Left lung (tissue), 14 donors: ENCODE measurements around the gene LRRC17. TPM values are rescaled to one million over a fixed set of nuclear protein-coding genes. Genes with fewer than 3 reads are reported as not detected.

Experiments
- ATAC-seq: fragments of 200-7000 bp; cut with Tn5 transposase; one replicate; pipeline ENCODE4 v1.9.1; 2020; ENCODE audit warnings: moderate library complexity
- DNase-seq, 4 donors: peaks; one replicate each; pipeline ENCODE4 v3.0.0-alpha.2; 2013 to 2020
- H3K27ac ChIP-seq, 2 donors: fragments of 200-600 bp; sonication (generic) in 1 of 2; one replicate each; pipeline versions ENCODE4 v1.5.0 to v1.8.0; 2020 to 2021
- H3K27me3 ChIP-seq, 2 donors: fragments of 200-600 bp; sonication (generic) in 1 of 2; one replicate each; pipeline versions ENCODE4 v1.5.0 to v1.8.0; 2020 to 2021
- H3K36me3 ChIP-seq, 2 donors: fragments of 200-600 bp; sonication (generic) in 1 of 2; one replicate each; pipeline versions ENCODE4 v1.5.0 to v1.8.0; 2020 to 2021
- H3K4me1 ChIP-seq, 2 donors: fragments of 200-600 bp; one replicate each; pipeline ENCODE4 v1.8.0; 2021
- H3K4me3 ChIP-seq, 2 donors: fragments of 200-600 bp; sonication (generic) in 1 of 2; one replicate each; pipeline versions ENCODE4 v1.5.0 to v1.8.0; 2020 to 2021; ENCODE audit warnings: mild to moderate bottlenecking in 1 of 2
- H3K9me3 ChIP-seq, 2 donors: fragments of 200-600 bp; sonication (generic) in 1 of 2; one replicate each; pipeline versions ENCODE4 v1.5.0 to v1.8.0; 2020 to 2021
- intact Hi-C, 2 donors: fragments of 100-400 bp; cut with DNase I; formaldehyde crosslinking; loops; one replicate each; pipeline versions ENCODE4 v1.11.2 to v1.14.2; 2022
- long read RNA-seq, 12 donors: library from polyadenylated mRNA in 2 of 12; unstranded in 2 of 12; transcript quantifications; one replicate each; pipeline ENCODE4 v2.0.0 and lab custom pipeline, GENCODE V29; 2019 to 2026
- polyA plus RNA-seq, 6 donors: library from polyadenylated mRNA; unstranded; fragments of 120-200 nt; gene quantifications; one replicate each; pipeline ENCODE4 v1.2.1, GENCODE V29; 2013; ENCODE audit not compliant: insufficient read length in 6 of 6
- total RNA-seq, 2 donors: library from RNA; stranded (reverse); fragmentation: NEBNext Ultra II Directional; extraction: Animal tissue kit (Norgen Biotek cat#: 25700); gene quantifications; one replicate each; pipeline ENCODE4 v1.2.1, GENCODE V29; 2021
- TF ChIP-seq, protein P1 (sequence below), 2 donors: fragments of 200-600 bp; sonication (generic) in 1 of 2; IDR thresholded peaks; one replicate each; pipeline versions ENCODE4 v1.5.0 to v1.8.0; 2021; ENCODE audit warnings: antibody characterized with exemption in 2 of 2
- donor health status: DM: no; HTN: yes; CAD: no.
- donor health status: DM: no; HTN: no; CAD: no.

Gene LRRC17, protein sequence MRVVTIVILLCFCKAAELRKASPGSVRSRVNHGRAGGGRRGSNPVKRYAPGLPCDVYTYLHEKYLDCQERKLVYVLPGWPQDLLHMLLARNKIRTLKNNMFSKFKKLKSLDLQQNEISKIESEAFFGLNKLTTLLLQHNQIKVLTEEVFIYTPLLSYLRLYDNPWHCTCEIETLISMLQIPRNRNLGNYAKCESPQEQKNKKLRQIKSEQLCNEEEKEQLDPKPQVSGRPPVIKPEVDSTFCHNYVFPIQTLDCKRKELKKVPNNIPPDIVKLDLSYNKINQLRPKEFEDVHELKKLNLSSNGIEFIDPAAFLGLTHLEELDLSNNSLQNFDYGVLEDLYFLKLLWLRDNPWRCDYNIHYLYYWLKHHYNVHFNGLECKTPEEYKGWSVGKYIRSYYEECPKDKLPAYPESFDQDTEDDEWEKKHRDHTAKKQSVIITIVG
- total RNA-seq (10 to 100 TPM in 1 of 2 donors, 1 to 10 TPM in 1; 8.7 to 22.9 TPM), polyA plus RNA-seq (100 to 1,000 TPM; 179 to 252 (median 234) TPM)
- long read RNA-seq, donor 1, transcript LRRC17-202 (4 exons, 1,963 nt): major isoform, 33 of 89 reads
- long read RNA-seq, donor 1, partial matches to known transcripts: 53 of 89 reads
- long read RNA-seq, donor 1, other reads (novel, unspliced or antisense): 0 of 89 reads
- long read RNA-seq, donor 2, transcript LRRC17-202 (4 exons, 1,963 nt): major isoform, 22 of 191 reads
- long read RNA-seq, donor 2, partial matches to known transcripts: 168 of 191 reads
- long read RNA-seq, donor 2, other reads (novel, unspliced or antisense): 0 of 191 reads
- long read RNA-seq, donor 3, transcript LRRC17-202 (4 exons, 1,963 nt): major isoform, 37 of 135 reads
- long read RNA-seq, donor 3, partial matches to known transcripts: 93 of 135 reads
- long read RNA-seq, donor 3, other reads (novel, unspliced or antisense): 0 of 135 reads
- long read RNA-seq, donor 4, partial matches to known transcripts: 9 of 15 reads
- long read RNA-seq, donor 4, other reads (novel, unspliced or antisense): 0 of 15 reads
- long read RNA-seq, donor 5, transcript LRRC17-201 (5 exons, 2,002 nt): minor isoform, 6 of 50 reads
- long read RNA-seq, donor 5, transcript LRRC17-202 (4 exons, 1,963 nt): major isoform, 28 of 50 reads
- long read RNA-seq, donor 5, partial matches to known transcripts: 14 of 50 reads
- long read RNA-seq, donor 5, other reads (novel, unspliced or antisense): 0 of 50 reads
- long read RNA-seq, donor 6, transcript LRRC17-202 (4 exons, 1,963 nt): major isoform, 47 of 194 reads
- long read RNA-seq, donor 6, partial matches to known transcripts: 142 of 194 reads
- long read RNA-seq, donor 6, other reads (novel, unspliced or antisense): 0 of 194 reads
- long read RNA-seq, donor 7, transcript LRRC17-202 (4 exons, 1,963 nt): major isoform, 27 of 35 reads
- long read RNA-seq, donor 7, partial matches to known transcripts: 6 of 35 reads
- long read RNA-seq, donor 7, other reads (novel, unspliced or antisense): 0 of 35 reads
- long read RNA-seq, donor 8, transcript LRRC17-202 (4 exons, 1,963 nt): major isoform, 28 of 51 reads
- long read RNA-seq, donor 8, partial matches to known transcripts: 19 of 51 reads
- long read RNA-seq, donor 8, other reads (novel, unspliced or antisense): 0 of 51 reads
- long read RNA-seq, donor 9: 0 reads
- long read RNA-seq, donor 10, partial matches to known transcripts: 1 of 2 reads
- long read RNA-seq, donor 10, other reads (novel, unspliced or antisense): 0 of 2 reads
- long read RNA-seq, donor 11, transcript LRRC17-202 (4 exons, 1,963 nt): major isoform, 11 of 29 reads
- long read RNA-seq, donor 11, partial matches to known transcripts: 18 of 29 reads
- long read RNA-seq, donor 11, other reads (novel, unspliced or antisense): 0 of 29 reads
- long read RNA-seq, donor 12, transcript LRRC17-202 (4 exons, 1,963 nt): major isoform, 23 of 82 reads
- long read RNA-seq, donor 12, partial matches to known transcripts: 56 of 82 reads
- long read RNA-seq, donor 12, other reads (novel, unspliced or antisense): 0 of 82 reads

DNA sequence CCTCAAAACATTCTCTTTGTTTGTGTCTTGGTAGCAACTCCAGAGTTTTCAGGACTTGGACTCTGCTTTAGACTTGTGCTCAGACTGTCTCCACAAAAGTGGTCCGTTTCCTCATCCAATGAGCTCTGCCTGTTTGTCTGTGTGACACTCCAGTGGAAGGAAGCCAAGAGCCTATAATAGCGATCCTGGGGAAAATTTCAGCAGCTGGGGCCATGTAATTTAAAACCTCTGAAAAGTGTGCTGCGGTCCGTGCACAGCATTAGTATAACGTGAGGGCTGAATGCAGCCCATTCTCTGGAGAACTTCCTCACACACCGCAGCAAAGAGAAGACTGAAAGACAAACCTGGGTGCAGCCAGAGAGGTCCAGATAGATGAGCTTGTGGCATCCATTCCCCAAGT lies at the start of gene LRRC17:
Gene LRRC17 (plus strand): TSS at position 259 of the 400 bp plus-strand sequence. CDS start 20,914 bp downstream, outside the sequence.
- intact Hi-C loops: no loop called here
- Histone ChIP-seq H3K9me3 (no peaks in the 10 kb centered on the region), H3K27me3 (no peaks in the 10 kb centered on the region), H3K4me3 (peak within 1 kb of the TSS in 1 of 2 donors; percentile 8), H3K36me3 (no peaks in the 10 kb centered on the region), H3K27ac (peak within 1 kb of the TSS in 1 of 2 donors; percentile 74), H3K4me1 (peaks cover 0 to 6% of the 10 kb centered on the region in 2 donors)
- ATAC-seq: peak; percentile 39
- TF ChIP-seq, protein P1, sequence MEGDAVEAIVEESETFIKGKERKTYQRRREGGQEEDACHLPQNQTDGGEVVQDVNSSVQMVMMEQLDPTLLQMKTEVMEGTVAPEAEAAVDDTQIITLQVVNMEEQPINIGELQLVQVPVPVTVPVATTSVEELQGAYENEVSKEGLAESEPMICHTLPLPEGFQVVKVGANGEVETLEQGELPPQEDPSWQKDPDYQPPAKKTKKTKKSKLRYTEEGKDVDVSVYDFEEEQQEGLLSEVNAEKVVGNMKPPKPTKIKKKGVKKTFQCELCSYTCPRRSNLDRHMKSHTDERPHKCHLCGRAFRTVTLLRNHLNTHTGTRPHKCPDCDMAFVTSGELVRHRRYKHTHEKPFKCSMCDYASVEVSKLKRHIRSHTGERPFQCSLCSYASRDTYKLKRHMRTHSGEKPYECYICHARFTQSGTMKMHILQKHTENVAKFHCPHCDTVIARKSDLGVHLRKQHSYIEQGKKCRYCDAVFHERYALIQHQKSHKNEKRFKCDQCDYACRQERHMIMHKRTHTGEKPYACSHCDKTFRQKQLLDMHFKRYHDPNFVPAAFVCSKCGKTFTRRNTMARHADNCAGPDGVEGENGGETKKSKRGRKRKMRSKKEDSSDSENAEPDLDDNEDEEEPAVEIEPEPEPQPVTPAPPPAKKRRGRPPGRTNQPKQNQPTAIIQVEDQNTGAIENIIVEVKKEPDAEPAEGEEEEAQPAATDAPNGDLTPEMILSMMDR (IDR thresholded peaks at IDR 0.05): no peak
- peak in 2 of 4 donors; percentile 92 to 95 for DNase-seq

DNA sequence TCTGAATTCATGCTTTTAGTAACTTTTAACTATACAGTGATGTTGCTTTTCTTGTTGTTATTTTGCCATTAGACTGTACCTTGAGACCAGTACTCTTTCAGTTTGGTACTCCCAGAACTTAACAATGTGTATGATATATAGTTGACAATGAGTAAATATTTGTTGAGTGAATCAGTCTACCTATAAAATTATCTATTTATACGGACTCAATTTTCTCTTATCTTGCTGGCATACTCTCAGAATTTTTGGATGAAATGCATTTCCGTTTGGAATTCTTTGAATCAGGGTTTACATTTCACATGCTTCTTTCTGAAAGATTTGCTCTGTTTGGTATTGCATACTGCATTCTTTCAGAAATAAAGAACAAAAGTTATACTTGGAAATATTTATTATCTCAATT lies 47.8 kb upstream of the LRRC17 start:
- DNase-seq (no peak), ATAC-seq (no peak)
- Histone ChIP-seq H3K9me3 (no peaks in the 10 kb centered on the region), H3K27me3 (no peaks in the 10 kb centered on the region), H3K4me1 (no peaks in the 10 kb centered on the region), H3K4me3 (no peak overlapping the region), H3K27ac (no peak overlapping the region), H3K36me3 (no peaks in the 10 kb centered on the region)
- TF ChIP-seq, protein P1 (IDR thresholded peaks at IDR 0.05): no peak
- intact Hi-C loops: no loop called here

DNA sequence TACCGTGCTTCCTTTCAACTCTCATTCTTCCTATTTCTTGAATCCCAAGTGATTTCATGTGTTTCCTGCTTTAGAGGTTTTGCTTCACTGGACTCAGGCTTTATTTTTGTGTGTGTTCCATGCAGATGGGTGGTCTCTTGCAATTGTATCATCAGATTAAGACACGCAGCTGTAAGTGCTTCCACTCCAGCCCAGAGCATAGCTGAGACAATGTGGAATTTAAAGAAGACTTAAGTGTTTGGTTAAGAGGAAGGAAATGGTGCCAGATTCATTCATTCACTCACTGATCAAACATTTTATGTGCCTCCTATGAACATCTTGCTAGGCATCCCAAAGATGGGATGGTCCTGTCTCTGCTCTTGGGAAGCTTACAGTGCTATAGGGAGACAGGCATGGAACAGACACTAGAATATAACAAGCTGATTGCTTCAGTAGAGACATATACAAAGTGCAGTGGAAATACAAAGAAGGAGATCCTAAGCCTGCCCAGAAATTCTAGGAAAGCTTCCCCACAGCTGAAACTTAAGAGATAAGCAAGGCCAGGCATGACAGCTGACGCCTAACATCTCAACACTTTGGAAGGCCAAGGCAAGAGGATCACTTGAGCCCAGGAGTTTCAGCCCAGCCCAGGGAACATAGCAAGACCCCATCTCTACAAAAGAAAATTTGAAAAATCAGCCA lies 46.1 kb upstream of the LRRC17 start:
- TF ChIP-seq, protein P1 (IDR thresholded peaks at IDR 0.05): no peak
- H3K4me3 ChIP-seq: no peak overlapping the region
- ATAC-seq (no peak), DNase-seq (peak in 2 of 4 donors; percentile 32 to 42)
- H3K36me3 ChIP-seq: no peaks in the 10 kb centered on the region
- intact Hi-C loops: no loop called here
- no peaks in the 10 kb centered on the region for H3K4me1 ChIP-seq
- H3K27me3 ChIP-seq: no peaks in the 10 kb centered on the region
- H3K9me3 ChIP-seq: no peaks in the 10 kb centered on the region
- H3K27ac ChIP-seq: no peak overlapping the region

DNA sequence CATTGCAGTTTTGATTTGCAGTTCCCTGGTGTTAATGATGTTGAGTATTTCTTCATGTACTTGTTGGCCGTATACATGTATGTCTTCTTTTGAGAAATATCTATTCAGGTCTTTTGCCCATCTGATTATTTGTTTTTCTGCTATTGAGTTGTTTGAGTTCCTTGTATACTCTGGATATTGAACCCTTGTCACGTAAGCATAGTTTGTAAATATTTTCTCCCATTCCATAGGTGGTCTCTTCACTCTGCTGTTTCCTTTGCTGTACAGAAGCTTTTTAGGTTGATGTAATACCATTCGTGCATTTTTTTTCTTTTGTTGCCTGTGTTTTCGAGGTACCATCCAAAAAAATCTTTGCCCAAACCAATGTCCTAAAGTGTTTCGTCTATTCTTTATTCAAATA lies 43.6 kb upstream of the LRRC17 start:
- H3K27ac ChIP-seq: no peak overlapping the region
- ATAC-seq (no peak), DNase-seq (no peak)
- H3K36me3 ChIP-seq: no peaks in the 10 kb centered on the region
- no peaks in the 10 kb centered on the region for H3K9me3 ChIP-seq
- intact Hi-C loops: no loop called here
- peaks cover 0 to 3% of the 10 kb centered on the region in 2 donors for H3K4me1 ChIP-seq
- TF ChIP-seq, protein P1 (IDR thresholded peaks at IDR 0.05): no peak
- H3K4me3 ChIP-seq: no peak overlapping the region
- H3K27me3 ChIP-seq: no peaks in the 10 kb centered on the region
